ENCODE results near the gene IL15.
"Not testable (repeated sequence)": the region's sequence is repeated elsewhere in the genome, so short reads cannot be mapped to it uniquely, and the experiment has no call there.

IL15 gene

GRCh38 chr4:141705048-141705746 is 68.8 kb downstream of the IL15 start:
- no peak for DNase-seq

- DNase-seq, result no peak
Observed at GRCh38 chr4:141705747-141706377, 69.5 kb downstream of the IL15 start.

- DNase-seq, result no peak
Observed at GRCh38 chr4:141706445-141706844, 70.1 kb downstream of the IL15 start.

- no peak for DNase-seq
Observed at GRCh38 chr4:141711211-141711610, 74.8 kb downstream of the IL15 start.

- DNase-seq, result no peak
Observed at GRCh38 chr4:141713185-141713584, 76.8 kb downstream of the IL15 start.

- no peak for DNase-seq
Observed at GRCh38 chr4:141713771-141714445, 77.5 kb downstream of the IL15 start.

GRCh38 chr4:141719585-141719984 is 83.2 kb downstream of the IL15 start:
- no peak for DNase-seq

- DNase-seq, result no peak
Observed at GRCh38 chr4:141721174-141721573, 84.8 kb downstream of the IL15 start.

GRCh38 chr4:141724646-141725045 is 88.3 kb downstream of the IL15 start:
- DNase-seq, result no peak

- DNase-seq, result no peak
Observed at GRCh38 chr4:141727420-141727819, 91.0 kb downstream of the IL15 start.

GRCh38 chr4:141730805-141731204 is 94.4 kb downstream of the IL15 start:
- no peak for DNase-seq

GRCh38 chr4:141731481-141731880 is 95.1 kb downstream of the IL15 start:
- no peak for DNase-seq

GRCh38 chr4:141739636-141740035 is 103.3 kb downstream of the IL15 start:
- no peak for DNase-seq

- DNase-seq, result no peak
Observed at GRCh38 chr4:141746026-141746425, 109.6 kb downstream of the IL15 start.

GRCh38 chr4:141751806-141752205 is 115.4 kb downstream of the IL15 start:
- DNase-seq, result not testable (repeated sequence)

- no peak for DNase-seq
Observed at GRCh38 chr4:141757287-141757686, 120.9 kb downstream of the IL15 start.

GRCh38 chr4:141759796-141760425 is 123.5 kb downstream of the IL15 start:
- DNase-seq, result no peak

- no peak for DNase-seq
Observed at GRCh38 chr4:141761926-141762325, 125.5 kb downstream of the IL15 start.

- no peak for DNase-seq
Observed at GRCh38 chr4:141763374-141763773, 127.0 kb downstream of the IL15 start.

GRCh38 chr4:141768954-141769353 is 132.6 kb downstream of the IL15 start:
- no peak for DNase-seq

- DNase-seq, result no peak
Observed at GRCh38 chr4:141771889-141772830, 135.8 kb downstream of the IL15 start.

GRCh38 chr4:141772838-141773237 is 136.5 kb downstream of the IL15 start:
- no peak for DNase-seq

GRCh38 chr4:141782205-141782604 is 145.8 kb downstream of the IL15 start:
- DNase-seq, result no peak
